ENCODE measurements around the gene CNPY1.

DNA sequence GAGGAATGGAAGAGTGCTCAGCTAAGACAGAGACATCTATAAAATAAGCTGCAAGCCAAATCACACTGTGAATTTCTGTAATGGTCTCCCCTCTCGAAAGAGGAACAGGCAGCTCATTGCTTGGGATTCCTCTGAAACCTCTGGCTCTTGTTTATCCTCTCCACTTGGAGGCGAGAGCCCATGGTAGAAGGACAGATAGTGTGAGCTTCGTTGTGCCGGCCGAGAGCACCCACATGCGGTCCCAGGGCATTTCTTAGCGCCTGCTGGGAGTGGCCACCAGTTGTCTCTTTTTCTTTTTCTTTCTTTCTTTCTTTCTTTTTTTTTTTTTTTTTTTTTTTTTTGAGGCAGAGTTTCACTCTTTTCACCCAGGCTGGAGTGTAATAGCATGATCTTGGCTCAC lies 26.2 kb downstream of the CNPY1 start:
- TF ChIP-seq EZH2 (IDR thresholded peaks at IDR 0.05; ENCODE audit: insufficient read depth, poor library complexity, severe bottlenecking) (no peak), EZH2phosphoT487 (IDR thresholded peaks at IDR 0.05; ENCODE audit: insufficient read depth, low read depth) (no peak)
